K562 (cell line): ENCODE data around the gene TUT1. TPM values are rescaled to one million over a fixed set of nuclear protein-coding genes. Genes with fewer than 3 reads are reported as not detected.
A peak's percentile ranks its signal among the peaks of the same experiment; 100 is the strongest.

Source experiments
- CEBPG ChIP-seq, 3 experiments: fragments of 200-800 bp in 1 of 3; sonication (Bioruptor generic) in 1 of 3; sonication (generic) in 1 of 3; formaldehyde crosslinking in 1 of 3; IDR thresholded peaks in 2 of 3; conservative IDR thresholded peaks in 1 of 3; 2 replicates each; pipeline versions ENCODE4 v1.6.1 to v1.8.0; 2016 to 2022; ENCODE audit warnings: missing compliant biosample characterization in 2 of 3, missing genetic modification characterization in 2 of 3, mild to moderate bottlenecking in 1 of 3, missing genetic modification reagents in 1 of 3
- DEAF1 ChIP-seq: fragments of 450-650 bp; formaldehyde crosslinking; IDR thresholded peaks from 2 replicates; pipeline ENCODE4 v1.4.0; 2020; ENCODE audit warnings: mild to moderate bottlenecking, moderate library complexity
- GTF2F1 ChIP-seq: IDR thresholded peaks from 2 replicates; pipeline ENCODE4 v1.6.1; 2011; ENCODE audit warnings: low read depth, low read length, improper control_type of control experiment
- HMG20B ChIP-seq: fragments of 250-450 bp; sonication (Bioruptor Pico); IDR thresholded peaks from 2 replicates; pipeline ENCODE4 v1.5.0; 2021; ENCODE audit warnings: mild to moderate bottlenecking
- HSF4 ChIP-seq: fragments of 250-450 bp; sonication (Bioruptor Pico); IDR thresholded peaks from 2 replicates; pipeline ENCODE4 v2.1.2; 2022; ENCODE audit warnings: mild to moderate bottlenecking, moderate library complexity, borderline replicate concordance
- KLF13 ChIP-seq: fragments of 450-650 bp; IDR thresholded peaks from 2 replicates; pipeline ENCODE4 v1.6.1; 2016; ENCODE audit warnings: missing genetic modification characterization, low read depth, mild to moderate bottlenecking, missing compliant biosample characterization, moderate library complexity, borderline replicate concordance
- MEF2D ChIP-seq: conservative IDR thresholded peaks from 2 replicates; pipeline ENCODE4 v1.6.1; 2016; ENCODE audit warnings: low read depth, missing genetic modification characterization, missing compliant biosample characterization
- PBX2 ChIP-seq, 2 experiments: IDR thresholded peaks in 1 of 2; conservative IDR thresholded peaks in 1 of 2; 2 replicates each; pipeline ENCODE4 v1.6.1; 2016; ENCODE audit warnings: low read depth in 2 of 2, mild to moderate bottlenecking in 1 of 2, missing compliant biosample characterization in 1 of 2, missing genetic modification characterization in 1 of 2, moderate library complexity in 1 of 2
- SLC30A9 ChIP-seq: fragments of 250-450 bp; sonication (Bioruptor Pico); IDR thresholded peaks from 2 replicates; pipeline ENCODE4 v1.8.0; 2022; ENCODE audit warnings: mild to moderate bottlenecking, moderate library complexity
- SMARCA4 ChIP-seq: fragments of 450-650 bp; IDR thresholded peaks from 2 replicates; pipeline ENCODE4 v1.6.1; 2016
- SREBF1 ChIP-seq: fragments of 150-350 bp; IDR thresholded peaks from 2 replicates; pipeline ENCODE4 v1.6.1; 2014; ENCODE audit warnings: antibody characterized with exemption, low read depth, low read length, borderline replicate concordance
- THAP12 ChIP-seq: fragments of 250-450 bp; sonication (Bioruptor Pico); IDR thresholded peaks from 2 replicates; pipeline ENCODE4 v1.9.0; 2021; ENCODE audit warnings: mild to moderate bottlenecking, inconsistent platforms
- YY1 ChIP-seq, 3 experiments: IDR thresholded peaks; 2 replicates each; pipeline ENCODE4 v1.6.1; 2011; ENCODE audit warnings: low read length in 2 of 3, mild to moderate bottlenecking in 2 of 3, moderate library complexity in 2 of 3, borderline replicate concordance in 1 of 3, control low read depth in 1 of 3, low read depth in 1 of 3; ENCODE audit not compliant: insufficient read depth in 3 of 3, insufficient replicate concordance in 2 of 3, control insufficient read depth in 1 of 3, insufficient read length in 1 of 3; ENCODE audit errors: extremely low read depth in 1 of 3
- ZNF197 ChIP-seq: fragments of 200-800 bp; sonication (Bioruptor generic); IDR thresholded peaks from 2 replicates; pipeline ENCODE4 v1.6.1; 2016; ENCODE audit warnings: low read depth, missing genetic modification characterization, missing compliant biosample characterization
- polyA plus RNA-seq, 8 experiments: library from polyadenylated mRNA; depleted of rRNA in 4 of 8; stranded (reverse) in 5 of 8; unstranded in 3 of 8; fragments of >200 nt; fragmentation: Nextera tagmentation in 2 of 8; fragmentation: Illumina TruSeq in 1 of 8; extraction: Ambion mirVana in 2 of 8; extraction: Trizol in 1 of 8; gene quantifications; 2 replicates each; pipeline versions ENCODE4 v1.2.1 to v1.2.3, GENCODE V29; 2011 to 2014; ENCODE audit warnings: inconsistent platforms in 1 of 8, missing spikeins in 1 of 8
- total RNA-seq, 7 experiments: library from RNA; depleted of rRNA in 6 of 7; stranded (reverse); fragments of >200 nt in 6 of 7; fragmentation: Illumina TruSeq in 2 of 7; extraction: Trizol in 2 of 7; gene quantifications; 2 replicates each; pipeline versions ENCODE4 v1.2.1 to v1.2.3, GENCODE V29; 2011 to 2021; ENCODE audit warnings: low replicate concordance in 1 of 7

Gene TUT1
- total and polyA plus RNA-seq, 9 of the 15 experiments (the other 6 are each of a cell fraction or from before 2014, with no cell fraction given): 0.66 to 44.3 (median 15.7) TPM

GRCh38 chr11:62611705-62612365, 20.5 kb upstream of the TUT1 start (continued):
- TF ChIP-seq PBX2 (CRISPR knock-in tag; IDR thresholded peaks at IDR 0.05; ENCODE audit: low read depth) (no peak), PBX2 (tag; conservative IDR thresholded peaks at IDR 0.05; ENCODE audit: low read depth) (no peak), MEF2D (tag) (no peak), SREBF1 (no peak), SMARCA4 (peak; percentile 65), ZNF197 (CRISPR knock-in tag) (no peak), DEAF1 (CRISPR knock-in tag) (no peak), THAP12 (no peak), HMG20B (no peak), YY1 (IDR thresholded peaks at IDR 0.05; ENCODE audit: borderline replicate concordance in 1 of 3, control insufficient read depth in 1 of 3, extremely low read depth in 1 of 3, insufficient read depth in 3 of 3, insufficient read length in 1 of 3, insufficient replicate concordance in 2 of 3, low read depth in 1 of 3, low read length in 2 of 3) (peak in 2 of 3 experiments; percentile 32 to 48), SLC30A9 (CRISPR knock-in tag) (no peak), KLF13 (tag) (no peak), GTF2F1 (no peak), HSF4 (CRISPR knock-in tag) (no peak), CEBPG (CRISPR knock-in tag; IDR thresholded peaks at IDR 0.05) (no peak), CEBPG (tag; conservative IDR thresholded peaks at IDR 0.05 in 1 of 2, IDR thresholded peaks at IDR 0.05 in 1 of 2) (no peak)
